ENCODE data around the gene TNFRSF13B. TPM values are rescaled to one million over a fixed set of nuclear protein-coding genes. Genes with fewer than 3 reads are reported as not detected.
"Not testable (repeated sequence)": the region's sequence is repeated elsewhere in the genome, so short reads cannot be mapped to it uniquely, and the experiment has no call there.

Gene TNFRSF13B
- total RNA-seq, 1 experiment from 2014 or later: 0.21 TPM

DNA sequence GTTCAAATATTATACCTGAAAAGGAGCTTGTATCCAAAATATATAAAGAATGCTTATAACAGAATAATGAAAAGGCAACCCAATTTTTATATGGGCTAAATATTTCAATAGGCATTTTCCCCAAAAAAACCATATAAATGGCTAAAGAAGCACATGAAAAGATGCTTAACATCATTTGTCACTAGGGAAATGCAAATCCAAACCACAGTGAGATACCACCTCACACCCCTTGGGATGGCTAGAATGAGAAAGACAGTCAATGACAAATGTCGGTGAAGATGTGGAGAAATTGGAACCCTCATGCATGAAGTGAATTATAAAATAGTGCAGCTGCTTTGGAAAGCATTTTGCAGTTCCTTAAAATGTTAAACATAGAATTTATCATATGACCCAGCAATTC, 3.1 kb downstream of the TNFRSF13B start:
- Histone ChIP-seq H3K36me3 (replicated peaks; ENCODE audit: control insufficient read depth, insufficient read depth, low read length) (no peaks in the 10 kb centered on the region), H3K4me3 (ENCODE audit: insufficient read depth, low read depth, low read length) (no peak overlapping the region), H3K27me3 (ENCODE audit: control insufficient read depth, insufficient read depth, low read length) (no peaks in the 10 kb centered on the region)
- no peak for DNase-seq

DNA sequence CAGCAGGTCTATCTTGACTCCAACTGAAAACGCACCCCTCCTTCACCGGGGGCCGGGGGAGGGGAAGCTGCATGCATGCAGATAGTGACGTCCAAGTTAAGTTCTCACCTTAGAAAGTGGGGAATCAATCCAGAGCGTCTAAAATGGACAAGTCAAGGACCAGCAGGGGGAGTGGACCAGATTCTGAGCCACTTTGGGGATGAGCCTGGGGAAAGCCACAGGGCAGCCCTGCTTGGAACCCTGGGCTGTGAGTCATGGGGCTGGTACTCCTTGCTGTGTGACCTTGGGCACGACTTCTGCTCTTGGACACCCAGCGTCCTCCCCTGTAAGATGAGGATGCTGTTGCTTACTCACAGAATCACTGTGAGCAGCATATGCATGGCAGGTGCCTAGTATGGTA, 9.1 kb downstream of the TNFRSF13B start:
- Histone ChIP-seq H3K27me3 (ENCODE audit: control insufficient read depth, insufficient read depth, low read length) (no peaks in the 10 kb centered on the region), H3K36me3 (replicated peaks; ENCODE audit: control insufficient read depth, insufficient read depth, low read length) (no peaks in the 10 kb centered on the region), H3K4me3 (ENCODE audit: insufficient read depth, low read depth, low read length) (no peak overlapping the region)
- no peak for DNase-seq

DNA sequence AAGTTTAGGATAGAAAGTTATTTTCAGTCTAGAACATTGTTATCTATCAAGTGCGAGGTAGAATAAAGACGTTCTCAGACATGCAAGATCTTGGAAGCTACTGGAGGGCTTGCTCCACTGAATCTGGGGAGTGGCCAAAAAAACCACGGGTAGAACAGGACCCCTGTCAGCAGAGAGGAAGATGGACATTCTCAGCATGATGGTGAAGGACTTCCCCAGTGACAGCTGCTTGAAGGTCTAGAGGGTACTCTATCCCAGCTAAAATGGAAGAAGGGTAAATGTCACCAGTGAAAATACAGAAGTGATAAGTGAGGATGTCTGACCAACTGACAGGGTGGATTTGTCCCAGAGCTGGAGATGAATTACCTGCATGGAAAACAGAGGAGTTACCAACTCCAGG, 10.1 kb downstream of the TNFRSF13B start:
- no peaks in the 10 kb centered on the region for H3K27me3 ChIP-seq (ENCODE audit: control insufficient read depth, insufficient read depth, low read length)
- H3K4me3 ChIP-seq (ENCODE audit: insufficient read depth, low read depth, low read length): no peak overlapping the region
- H3K36me3 ChIP-seq (replicated peaks; ENCODE audit: control insufficient read depth, insufficient read depth, low read length): no peaks in the 10 kb centered on the region
- no peak for DNase-seq

DNA sequence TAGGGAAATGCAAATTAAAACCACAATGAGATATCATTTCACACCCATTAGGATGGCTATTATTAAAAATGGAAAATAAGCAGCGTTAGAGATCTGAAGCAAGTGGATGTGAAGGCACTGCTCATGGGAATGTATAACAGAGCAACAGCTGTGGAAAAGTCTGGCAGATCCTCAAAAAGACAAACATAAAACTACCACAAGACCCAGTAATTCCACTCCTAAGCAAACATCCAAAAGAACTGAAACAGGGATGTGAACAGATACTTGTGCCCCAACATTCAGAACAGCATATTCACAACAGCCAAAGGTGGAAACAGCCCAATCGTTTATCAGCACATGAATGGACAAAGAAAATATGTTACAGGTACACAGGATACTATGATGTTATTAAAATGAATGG, 10.9 kb downstream of the TNFRSF13B start:
- H3K27me3 ChIP-seq (ENCODE audit: control insufficient read depth, insufficient read depth, low read length); H3K4me3 ChIP-seq (ENCODE audit: insufficient read depth, low read depth, low read length); DNase-seq; H3K36me3 ChIP-seq (replicated peaks; ENCODE audit: control insufficient read depth, insufficient read depth, low read length): not testable (repeated sequence)

DNA sequence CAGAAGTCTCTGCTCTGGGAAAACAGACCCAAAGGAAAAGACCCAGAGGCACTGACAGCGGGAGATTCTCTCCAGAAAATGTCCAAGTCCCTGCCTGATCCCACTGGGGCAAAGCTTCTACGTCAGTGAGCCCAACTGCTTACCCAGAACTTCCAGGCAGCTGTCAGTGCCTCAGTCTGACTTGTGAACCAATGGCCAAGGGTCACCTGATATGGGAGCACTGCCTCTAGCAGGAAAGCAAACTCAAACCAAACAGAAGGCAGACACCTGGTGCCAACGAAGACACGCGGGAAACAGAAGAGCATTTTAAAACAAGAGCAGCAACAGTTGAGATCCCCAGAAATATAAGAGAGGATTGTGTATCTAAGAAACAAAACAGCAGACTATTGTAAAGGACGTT, 16.9 kb downstream of the TNFRSF13B start:
- DNase-seq; H3K27me3 ChIP-seq (ENCODE audit: control insufficient read depth, insufficient read depth, low read length); H3K4me3 ChIP-seq (ENCODE audit: insufficient read depth, low read depth, low read length); H3K36me3 ChIP-seq (replicated peaks; ENCODE audit: control insufficient read depth, insufficient read depth, low read length): not testable (repeated sequence)

DNA sequence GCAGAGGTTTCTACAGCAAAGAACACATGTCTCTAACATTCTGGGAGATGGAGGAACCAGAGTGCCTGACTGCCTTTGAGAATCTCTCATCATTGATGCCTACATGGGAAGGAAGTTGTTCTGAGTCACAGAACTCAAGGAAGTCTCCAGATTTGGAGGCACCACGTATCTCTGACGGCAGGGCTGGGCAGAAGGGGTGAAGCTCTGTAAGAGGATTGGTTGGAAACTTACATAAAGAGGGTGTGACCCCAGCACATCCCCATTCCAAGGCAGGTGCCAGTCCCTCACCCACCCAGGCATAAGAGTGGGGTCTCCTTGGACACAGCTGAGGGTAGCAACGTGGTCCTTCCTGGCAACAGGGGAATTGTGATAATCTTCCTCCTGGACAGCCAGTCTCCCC, 17.4 kb downstream of the TNFRSF13B start:
- no peak overlapping the region for H3K4me3 ChIP-seq (ENCODE audit: insufficient read depth, low read depth, low read length)
- H3K27me3 ChIP-seq (ENCODE audit: control insufficient read depth, insufficient read depth, low read length): no peaks in the 10 kb centered on the region
- no peaks in the 10 kb centered on the region for H3K36me3 ChIP-seq (replicated peaks; ENCODE audit: control insufficient read depth, insufficient read depth, low read length)
- no peak for DNase-seq

DNA sequence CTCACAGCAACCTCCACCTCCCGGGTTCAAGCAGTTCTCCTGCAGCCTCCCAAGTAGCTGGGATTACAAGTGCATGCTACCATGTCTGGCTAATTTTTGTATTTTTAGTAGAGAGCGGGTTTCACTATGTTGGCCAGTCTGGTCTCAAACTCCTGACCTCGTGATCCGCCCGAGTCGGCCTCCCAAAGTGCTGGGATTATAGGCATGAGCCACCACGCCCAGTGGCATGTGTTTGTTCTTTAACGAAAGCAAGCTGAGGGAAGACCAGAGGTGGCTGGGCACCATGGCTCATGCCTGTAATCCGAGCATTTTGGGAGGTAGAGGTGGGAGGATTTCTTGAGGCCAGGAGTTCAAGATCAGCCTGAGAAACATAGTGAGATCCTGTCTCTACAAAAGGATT, 18.1 kb downstream of the TNFRSF13B start:
- no peak for DNase-seq
- Histone ChIP-seq H3K4me3 (ENCODE audit: insufficient read depth, low read depth, low read length) (no peak overlapping the region), H3K36me3 (replicated peaks; ENCODE audit: control insufficient read depth, insufficient read depth, low read length) (no peaks in the 10 kb centered on the region), H3K27me3 (ENCODE audit: control insufficient read depth, insufficient read depth, low read length) (no peaks in the 10 kb centered on the region)

DNA sequence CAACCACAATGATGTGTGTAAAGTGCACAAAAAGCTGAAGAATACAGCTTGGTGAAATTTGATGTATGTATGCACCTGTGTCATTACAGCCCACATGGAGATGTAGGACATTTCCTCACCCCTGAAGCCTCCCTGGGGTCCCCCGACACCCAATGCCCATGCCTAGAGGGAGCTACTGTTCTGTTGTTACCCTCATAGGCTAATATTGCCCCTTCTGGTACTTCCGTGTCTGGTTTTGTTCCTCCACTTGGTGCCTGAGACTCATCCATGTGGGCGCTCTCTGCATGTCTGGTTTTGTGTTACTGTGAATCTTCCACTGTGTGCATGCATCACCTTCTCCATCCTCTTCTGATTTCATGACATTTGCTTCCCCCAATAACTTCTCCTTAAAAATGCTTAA, 18.6 kb downstream of the TNFRSF13B start:
- H3K36me3 ChIP-seq (replicated peaks; ENCODE audit: control insufficient read depth, insufficient read depth, low read length): no peaks in the 10 kb centered on the region
- no peak for DNase-seq
- no peaks in the 10 kb centered on the region for H3K27me3 ChIP-seq (ENCODE audit: control insufficient read depth, insufficient read depth, low read length)
- no peak overlapping the region for H3K4me3 ChIP-seq (ENCODE audit: insufficient read depth, low read depth, low read length)

DNA sequence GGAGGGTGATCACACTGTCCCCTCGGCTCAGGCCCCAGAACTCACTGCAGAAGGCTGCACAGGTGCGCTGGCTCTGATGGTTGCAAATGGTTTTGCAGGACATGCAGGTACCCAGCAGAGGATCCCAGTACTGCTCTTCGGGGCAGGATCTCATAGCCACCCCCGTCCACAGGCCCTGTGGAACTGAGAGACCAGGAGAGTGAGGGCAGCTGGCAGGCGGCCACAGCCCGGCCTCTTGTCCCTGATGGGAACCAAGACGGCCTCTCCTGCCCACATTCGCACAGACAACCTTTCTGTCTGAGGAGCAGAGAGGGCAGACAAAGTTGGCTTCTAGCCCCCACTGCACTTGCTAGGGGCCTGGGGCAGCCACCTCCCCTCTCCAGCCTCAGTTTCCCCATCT, 19.5 kb downstream of the TNFRSF13B start:
- peak; percentile 7 for DNase-seq
- no peaks in the 10 kb centered on the region for H3K27me3 ChIP-seq (ENCODE audit: control insufficient read depth, insufficient read depth, low read length)
- H3K36me3 ChIP-seq (replicated peaks; ENCODE audit: control insufficient read depth, insufficient read depth, low read length): no peaks in the 10 kb centered on the region
- H3K4me3 ChIP-seq (ENCODE audit: insufficient read depth, low read depth, low read length): no peak overlapping the region

DNA sequence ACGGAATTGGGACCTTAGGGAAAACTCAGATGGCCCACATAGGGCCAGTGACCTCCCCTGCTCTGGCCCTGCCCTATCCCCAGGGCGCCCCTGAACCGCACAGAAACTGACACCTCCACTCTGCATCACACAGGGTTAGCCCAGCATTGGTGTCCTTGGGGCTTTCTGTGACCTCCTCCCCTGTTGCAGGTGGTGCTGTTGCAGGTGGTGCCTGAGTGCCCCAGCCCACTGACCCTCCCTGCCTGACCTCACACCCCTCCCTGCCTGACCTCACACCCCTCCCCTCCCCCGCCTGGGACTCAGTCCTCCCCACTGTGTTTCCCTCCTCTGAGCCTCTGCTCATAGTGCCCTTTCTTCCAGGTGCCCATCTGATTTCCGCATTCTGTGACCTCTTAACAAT, 21.4 kb downstream of the TNFRSF13B start:
- Histone ChIP-seq H3K27me3 (ENCODE audit: control insufficient read depth, insufficient read depth, low read length) (no peaks in the 10 kb centered on the region), H3K4me3 (ENCODE audit: insufficient read depth, low read depth, low read length) (no peak overlapping the region), H3K36me3 (replicated peaks; ENCODE audit: control insufficient read depth, insufficient read depth, low read length) (no peaks in the 10 kb centered on the region)
- DNase-seq: no peak

DNA sequence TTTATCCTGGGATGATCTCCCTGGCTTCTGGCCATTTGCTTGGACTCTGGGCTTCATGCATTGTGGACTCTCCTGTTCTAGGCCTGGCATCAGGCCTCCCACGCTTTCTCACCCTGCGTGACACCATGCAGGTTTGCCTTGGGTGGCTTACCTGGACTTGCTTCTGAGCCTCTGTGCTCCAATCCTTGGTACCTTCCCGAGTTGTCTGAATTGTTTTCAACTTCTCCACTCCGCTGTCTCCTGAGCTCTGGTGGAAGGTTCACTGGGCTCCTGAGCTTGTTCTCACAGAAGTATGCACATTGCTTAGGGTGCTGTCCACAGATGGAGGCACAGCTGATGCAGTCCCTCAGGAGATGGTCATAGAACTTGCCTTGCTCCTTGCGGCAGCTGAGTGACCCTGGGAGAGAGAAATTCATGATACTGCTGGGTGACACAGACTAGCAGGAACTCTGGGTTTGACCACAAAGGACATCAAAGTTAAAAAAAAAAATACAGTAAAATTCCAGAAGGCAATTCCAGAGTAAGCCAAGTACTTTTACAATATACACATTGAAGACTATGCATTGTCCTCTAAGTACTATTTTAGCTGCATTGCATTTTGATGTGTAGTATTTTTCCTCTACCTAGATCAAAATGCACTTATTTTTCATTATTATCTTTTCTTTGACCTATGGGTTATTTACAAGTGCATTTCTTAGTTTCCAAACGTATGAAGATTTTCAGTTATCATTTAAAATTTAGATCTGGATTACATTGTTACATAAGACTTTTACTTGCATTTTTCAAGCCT, 23.1 kb downstream of the TNFRSF13B start:
- no peaks in the 10 kb centered on the region for H3K36me3 ChIP-seq (replicated peaks; ENCODE audit: control insufficient read depth, insufficient read depth, low read length)
- H3K4me3 ChIP-seq (ENCODE audit: insufficient read depth, low read depth, low read length): no peak overlapping the region
- no peak for DNase-seq
- no peaks in the 10 kb centered on the region for H3K27me3 ChIP-seq (ENCODE audit: control insufficient read depth, insufficient read depth, low read length)

DNA sequence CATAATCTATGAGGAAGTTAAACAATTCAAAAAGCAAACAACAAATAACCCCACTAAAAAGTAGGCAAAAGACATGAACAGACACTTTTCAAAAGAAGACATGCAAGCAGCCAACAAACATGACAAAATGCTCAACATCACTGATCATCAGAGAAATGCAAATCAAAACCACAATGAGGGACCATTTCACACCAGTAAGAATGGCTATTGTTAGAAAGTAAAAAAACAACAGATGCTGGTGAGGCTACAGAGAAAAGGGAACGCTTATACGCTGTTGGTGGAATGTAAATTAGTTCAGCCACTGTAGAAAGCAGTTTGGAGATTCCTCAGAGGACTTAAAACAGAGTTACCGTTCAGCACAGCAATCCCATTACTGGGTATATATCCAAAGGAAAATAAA, 24.4 kb downstream of the TNFRSF13B start:
- Histone ChIP-seq H3K27me3 (ENCODE audit: control insufficient read depth, insufficient read depth, low read length) (no peaks in the 10 kb centered on the region), H3K4me3 (ENCODE audit: insufficient read depth, low read depth, low read length) (no peak overlapping the region), H3K36me3 (replicated peaks; ENCODE audit: control insufficient read depth, insufficient read depth, low read length) (no peaks in the 10 kb centered on the region)
- DNase-seq: no peak

DNA sequence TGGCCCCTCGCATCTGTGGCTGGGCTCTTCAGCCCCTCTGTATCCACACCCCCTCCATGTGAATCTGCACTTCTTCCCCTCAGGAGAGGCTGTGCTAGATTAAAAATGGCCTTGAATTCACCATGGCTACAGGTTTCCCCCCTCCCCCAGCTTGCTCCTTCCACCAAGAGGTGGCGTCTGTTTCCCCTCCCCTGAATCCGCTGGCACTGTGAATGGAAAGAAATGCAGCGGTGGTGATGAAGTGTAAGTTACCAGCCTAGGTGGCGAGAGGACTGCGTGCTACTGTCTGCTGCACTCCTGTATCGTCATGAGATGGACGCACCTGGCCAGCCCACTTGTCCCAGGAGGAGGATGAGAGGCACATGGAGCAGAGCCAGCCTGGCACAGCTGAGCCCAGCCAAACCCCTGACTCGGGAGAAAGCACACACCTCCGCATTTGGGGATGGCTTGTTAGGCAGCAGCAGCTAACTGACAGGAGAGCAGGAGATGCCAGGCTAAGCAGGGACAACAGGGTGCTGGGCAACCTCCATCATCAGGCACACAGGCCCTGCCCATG, 26.2 kb downstream of the TNFRSF13B start:
- Histone ChIP-seq H3K36me3 (replicated peaks; ENCODE audit: control insufficient read depth, insufficient read depth, low read length) (no peaks in the 10 kb centered on the region), H3K4me3 (ENCODE audit: insufficient read depth, low read depth, low read length) (no peak overlapping the region), H3K27me3 (ENCODE audit: control insufficient read depth, insufficient read depth, low read length) (no peaks in the 10 kb centered on the region)
- DNase-seq: peak; percentile 85

DNA sequence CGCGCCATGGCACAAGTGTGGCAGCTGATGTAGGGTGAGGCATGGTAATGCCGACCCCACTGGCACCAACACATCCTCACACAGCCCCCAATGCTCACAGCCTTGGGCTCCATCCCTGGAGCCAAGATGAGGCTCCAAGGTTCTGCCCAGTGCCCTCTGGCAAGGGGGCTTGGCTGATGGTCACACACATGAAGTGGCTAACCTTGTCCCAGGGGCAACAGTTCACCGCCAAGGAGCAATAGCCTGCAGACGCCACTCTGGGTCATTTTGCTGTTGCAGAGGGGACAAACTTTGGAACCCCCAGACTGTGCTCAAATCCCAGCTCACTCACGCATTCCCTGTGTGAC, 26.8 kb downstream of the TNFRSF13B start:
- Histone ChIP-seq H3K27me3 (ENCODE audit: control insufficient read depth, insufficient read depth, low read length) (no peaks in the 10 kb centered on the region), H3K4me3 (ENCODE audit: insufficient read depth, low read depth, low read length) (no peak overlapping the region), H3K36me3 (replicated peaks; ENCODE audit: control insufficient read depth, insufficient read depth, low read length) (no peaks in the 10 kb centered on the region)
- no peak for DNase-seq

DNA sequence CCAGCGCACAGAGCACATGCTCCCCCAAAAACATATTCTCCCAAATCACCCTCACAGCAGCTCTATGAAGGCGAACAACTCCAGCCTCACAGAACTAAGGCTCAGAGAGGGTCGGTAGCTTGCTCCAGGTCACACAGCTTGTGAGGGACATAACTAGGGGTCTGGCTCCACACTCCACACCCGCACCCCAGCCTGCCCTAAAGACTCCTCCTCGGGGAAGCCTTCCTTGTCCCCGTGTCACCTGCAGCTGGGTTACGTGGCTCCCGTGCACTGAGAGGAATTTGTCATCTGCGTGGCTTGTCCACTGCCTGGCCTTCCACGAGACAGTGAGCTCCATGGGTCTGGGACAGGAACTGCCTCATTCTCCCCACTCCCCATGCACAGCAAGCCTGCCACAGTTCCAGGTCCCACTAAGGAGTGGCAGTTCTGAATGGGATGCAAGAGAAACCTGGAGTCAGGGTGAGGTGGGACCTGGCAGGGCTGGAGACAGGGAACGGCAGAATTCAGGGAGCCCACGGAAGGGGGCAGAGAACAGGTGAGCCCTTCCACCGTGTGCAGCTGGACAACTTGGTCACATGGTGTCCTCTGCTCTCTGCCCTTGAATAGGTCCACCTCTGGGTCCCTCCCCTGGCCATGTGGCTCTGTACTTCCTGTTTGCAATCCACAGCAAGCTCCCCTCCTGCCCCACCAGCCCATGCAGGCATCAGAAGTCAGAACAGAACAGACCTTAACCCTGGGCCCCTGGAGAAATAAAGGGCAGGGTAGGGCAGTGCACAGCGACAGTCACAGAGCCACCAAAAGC, 27.4 kb downstream of the TNFRSF13B start:
- Histone ChIP-seq H3K4me3 (ENCODE audit: insufficient read depth, low read depth, low read length) (no peak overlapping the region), H3K27me3 (ENCODE audit: control insufficient read depth, insufficient read depth, low read length) (no peaks in the 10 kb centered on the region), H3K36me3 (replicated peaks; ENCODE audit: control insufficient read depth, insufficient read depth, low read length) (no peaks in the 10 kb centered on the region)
- no peak for DNase-seq
